Neuronal stem cell (in vitro differentiated cells): Measurements from ENCODE around the gene GNG4.
A peak's percentile ranks its signal among the peaks of the same experiment; 100 is the strongest.

Experiments
- DNase-seq: peaks from one replicate; pipeline ENCODE4 v3.0.0-alpha.2; 2013; ENCODE audit warnings: low spot score
- H2AFZ ChIP-seq: one replicate; pipeline ENCODE4 v1.6.1; 2013; ENCODE audit warnings: mild to moderate bottlenecking, low read length, inconsistent platforms
- H2AK5ac ChIP-seq: 2 replicates; pipeline ENCODE4 v1.6.1; 2013; ENCODE audit warnings: low read depth, mild to moderate bottlenecking, inconsistent platforms, low read length, moderate library complexity, mixed read lengths
- H2BK120ac ChIP-seq: 2 replicates; pipeline ENCODE4 v1.6.1; 2013; ENCODE audit warnings: low read depth, mild to moderate bottlenecking, inconsistent platforms, low read length, moderate library complexity, mixed read lengths
- H2BK12ac ChIP-seq: one replicate; pipeline ENCODE4 v1.6.1; 2013; ENCODE audit warnings: low read length, inconsistent platforms
- H2BK15ac ChIP-seq: 2 replicates; pipeline ENCODE4 v1.6.1; 2013; ENCODE audit warnings: mild to moderate bottlenecking, low read length, inconsistent platforms, mixed read lengths
- H2BK5ac ChIP-seq: one replicate; pipeline ENCODE4 v1.6.1; 2013; ENCODE audit warnings: inconsistent platforms, mild to moderate bottlenecking, low read length, moderate library complexity
- H3K14ac ChIP-seq: one replicate; pipeline ENCODE4 v1.6.1; 2013; ENCODE audit warnings: low read length, inconsistent platforms
- H3K18ac ChIP-seq: 2 replicates; pipeline ENCODE4 v1.6.1; 2013; ENCODE audit warnings: low read length, inconsistent platforms
- H3K23ac ChIP-seq: 2 replicates; pipeline ENCODE4 v1.6.1; 2013; ENCODE audit warnings: low read depth, mild to moderate bottlenecking, mixed read lengths, low read length, inconsistent platforms; ENCODE audit not compliant: poor library complexity
- H3K27ac ChIP-seq: replicated peaks from 3 replicates; pipeline ENCODE4 v1.5.1; 2013; ENCODE audit warnings: low read length, inconsistent platforms
- H3K27me3 ChIP-seq, 3 experiments: 2 replicates each; pipeline ENCODE4 v1.6.1; 2013; ENCODE audit warnings: low read length in 3 of 3, mild to moderate bottlenecking in 2 of 3, inconsistent platforms in 1 of 3, low read depth in 1 of 3, mixed read lengths in 1 of 3, moderate library complexity in 1 of 3; ENCODE audit not compliant: control insufficient read depth in 3 of 3, insufficient read depth in 3 of 3
- H3K36me3 ChIP-seq, 2 donors: replicated peaks in 1 of 2; 2 replicates each; pipeline ENCODE4 v1.6.1; 2013; ENCODE audit warnings: low read length in 2 of 2; ENCODE audit not compliant: control insufficient read depth in 2 of 2, insufficient read depth in 2 of 2
- H3K4ac ChIP-seq: 2 replicates; pipeline ENCODE4 v1.6.1; 2013; ENCODE audit warnings: inconsistent platforms, mild to moderate bottlenecking, low read length, moderate library complexity
- H3K4me1 ChIP-seq, 2 donors: 1 replicate in 1 of 2; 2 replicates in 1 of 2; pipeline ENCODE4 v1.6.1; 2013; ENCODE audit warnings: low read length in 2 of 2, low read depth in 1 of 2; ENCODE audit not compliant: control insufficient read depth in 2 of 2, insufficient read depth in 1 of 2
- H3K4me2 ChIP-seq: one replicate; pipeline ENCODE4 v1.6.1; 2013; ENCODE audit warnings: mild to moderate bottlenecking, low read length, inconsistent platforms; ENCODE audit not compliant: insufficient read depth, poor library complexity, severe bottlenecking
- H3K4me3 ChIP-seq, 2 donors: 2 replicates each; pipeline ENCODE4 v1.5.1; 2013; ENCODE audit warnings: low read length in 2 of 2, mild to moderate bottlenecking in 2 of 2, inconsistent platforms in 1 of 2, moderate library complexity in 1 of 2
- H3K79me1 ChIP-seq: one replicate; pipeline ENCODE4 v1.6.1; 2013; ENCODE audit warnings: low read depth, mild to moderate bottlenecking, inconsistent platforms, low read length, moderate library complexity
- H3K9ac ChIP-seq: one replicate; pipeline ENCODE4 v1.6.1; 2013; ENCODE audit warnings: mild to moderate bottlenecking, low read depth, low read length, inconsistent platforms; ENCODE audit not compliant: poor library complexity
- H3K9me3 ChIP-seq, 2 donors: replicated peaks in 1 of 2; 2 replicates each; pipeline versions ENCODE3 to v1.6.1; 2013; ENCODE audit warnings: low read length in 2 of 2, mild to moderate bottlenecking in 2 of 2, inconsistent platforms in 1 of 2, low read depth in 1 of 2, mixed read lengths in 1 of 2, moderate library complexity in 1 of 2; ENCODE audit not compliant: control insufficient read depth in 2 of 2, insufficient read depth in 1 of 2
- H4K8ac ChIP-seq: one replicate; pipeline ENCODE4 v1.6.1; 2013; ENCODE audit warnings: low read depth, mild to moderate bottlenecking, inconsistent platforms, low read length, moderate library complexity
- H4K91ac ChIP-seq: one replicate; pipeline ENCODE4 v1.6.1; 2013; ENCODE audit warnings: low read length, low read depth, mild to moderate bottlenecking, inconsistent platforms; ENCODE audit not compliant: poor library complexity
- WGBS, 2 donors: extraction: QIAGEN DNeasy Blood & Tissue Kit; methylation state at CpG; one replicate each; pipeline ENCODE4 v1.1.7; 2013; ENCODE audit warnings: missing lambda C conversion rate in 2 of 2, mixed read lengths in 1 of 2; ENCODE audit not compliant: insufficient read length in 2 of 2, insufficient replicate concordance in 1 of 2; ENCODE audit errors: extremely low coverage in 2 of 2; 5-methylcytosine and 5-hydroxymethylcytosine counted together

Gene GNG4

GRCh38 chr1:235642011-235642942 lies 7.3 kb downstream of the GNG4 start:
- Histone ChIP-seq H3K4ac (no peak overlapping the region), H2AK5ac (peak overlapping the region; percentile 8), H3K4me3 (no peak overlapping the region), H2AFZ (no peak overlapping the region), H3K36me3 (peaks cover 0 to 11% of the 10 kb centered on the region in 2 donors), H2BK15ac (no peak overlapping the region), H3K9ac (no peak overlapping the region), H3K4me2 (no peak overlapping the region), H3K27ac (no peak overlapping the region), H3K9me3 (peaks cover 0 to 6% of the 10 kb centered on the region in 2 donors), H2BK120ac (no peak overlapping the region), H4K91ac (no peak overlapping the region), H4K8ac (no peak overlapping the region), H3K79me1 (no peaks in the 10 kb centered on the region), H3K14ac (no peak overlapping the region), H3K23ac (peak overlapping the region; percentile 58), H2BK5ac (no peak overlapping the region), H3K27me3 (peaks cover 0 to 2% (median 0%) of the 10 kb centered on the region in 3 experiments), H2BK12ac (no peak overlapping the region), H3K4me1 (peaks cover 3 to 26% of the 10 kb centered on the region in 2 donors), H3K18ac (peak overlapping the region; percentile 49)
- no CpG with 5 or more reads among the region's 47 CpGs for WGBS, 2 donors
- no peak for DNase-seq

DNA sequence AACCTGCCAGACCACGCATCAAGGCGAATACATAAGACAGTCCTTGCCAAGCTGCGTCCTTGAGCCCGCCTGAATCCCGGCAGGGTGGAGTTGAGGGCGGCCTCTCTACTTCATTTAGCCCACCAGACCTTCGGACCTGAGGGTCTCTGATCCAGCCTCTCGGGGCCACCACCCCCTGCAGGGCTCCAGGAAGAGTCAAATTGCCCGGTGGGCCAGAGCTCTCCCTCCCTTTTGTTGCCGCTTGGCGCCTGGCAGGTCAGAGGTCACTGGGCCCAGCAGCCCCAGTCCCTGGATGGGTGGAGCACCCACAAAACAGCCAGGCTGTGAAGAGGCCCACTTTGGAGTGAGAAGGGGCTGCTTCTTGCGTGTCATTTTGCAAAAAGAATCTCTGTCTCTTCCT lies 9.0 kb downstream of the GNG4 start:
- no CpG with 5 or more reads among the region's 12 CpGs for WGBS, 2 donors
- Histone ChIP-seq H2AFZ (no peak overlapping the region), H3K36me3 (peaks cover 0 to 11% of the 10 kb centered on the region in 2 donors), H3K79me1 (no peaks in the 10 kb centered on the region), H3K4me1 (peaks cover 3 to 18% of the 10 kb centered on the region in 2 donors), H3K4ac (no peak overlapping the region), H3K9me3 (peaks cover 0 to 6% of the 10 kb centered on the region in 2 donors), H3K4me3 (no peak overlapping the region), H3K9ac (no peak overlapping the region), H3K18ac (no peak overlapping the region), H2BK120ac (no peak overlapping the region), H3K27ac (no peak overlapping the region), H2BK5ac (no peak overlapping the region), H3K23ac (no peak overlapping the region), H2BK12ac (no peak overlapping the region), H3K27me3 (peaks cover 0 to 2% (median 0%) of the 10 kb centered on the region in 3 experiments), H4K91ac (no peak overlapping the region), H3K4me2 (no peak overlapping the region), H3K14ac (no peak overlapping the region), H2AK5ac (no peak overlapping the region), H4K8ac (no peak overlapping the region), H2BK15ac (no peak overlapping the region)
- no peak for DNase-seq

DNA sequence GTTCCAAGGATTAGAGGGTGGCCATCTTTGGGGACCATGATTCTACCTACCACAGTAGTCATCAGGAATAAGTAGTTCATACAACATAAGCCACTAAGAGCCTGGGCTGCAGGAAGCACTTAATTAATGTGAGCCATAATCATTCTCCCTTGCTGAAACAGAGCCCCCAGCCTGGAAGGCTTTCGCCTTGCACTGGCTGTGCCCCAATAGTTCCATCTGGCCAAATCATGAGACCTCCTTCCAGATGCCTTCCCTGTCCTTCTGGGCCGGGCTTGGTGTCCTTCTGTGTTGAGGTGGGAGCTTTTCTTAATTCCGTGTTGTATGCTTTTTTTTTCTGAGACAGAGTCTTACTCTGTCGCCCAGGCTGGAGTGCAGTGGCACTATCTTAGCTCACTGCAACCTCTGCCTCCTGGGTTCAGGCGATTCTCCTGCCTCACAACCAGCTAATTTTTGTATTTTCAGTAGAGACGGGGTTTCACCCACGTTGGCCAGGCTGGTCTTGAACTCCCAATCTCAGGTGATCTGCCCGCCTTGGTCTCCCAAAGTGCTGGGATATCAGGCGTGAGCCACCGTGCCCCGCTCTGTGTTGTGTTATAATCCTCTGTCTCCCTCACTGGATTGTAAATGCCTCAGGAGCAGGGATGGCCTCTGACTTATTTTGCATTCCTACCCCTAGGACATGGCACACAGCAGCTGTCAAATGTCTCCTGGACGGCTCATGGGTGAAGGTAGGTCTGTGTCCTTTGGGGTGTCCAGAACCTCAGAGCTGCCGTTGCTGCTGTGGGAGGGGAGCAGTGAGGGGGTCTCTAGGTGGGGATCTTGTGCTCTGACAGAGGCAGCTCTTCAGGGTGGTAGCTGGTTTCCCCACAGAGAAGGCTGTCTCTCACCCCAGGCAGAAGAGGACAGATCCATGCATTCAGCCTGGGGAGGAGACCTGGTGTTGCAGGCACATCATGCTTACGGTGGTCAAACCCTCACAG lies 10.1 kb downstream of the GNG4 start:
- Histone ChIP-seq H4K91ac (no peak overlapping the region), H3K4me2 (no peak overlapping the region), H3K27ac (no peak overlapping the region), H2BK120ac (no peak overlapping the region), H3K4me3 (no peak overlapping the region), H2BK5ac (no peak overlapping the region), H3K14ac (no peak overlapping the region), H3K4ac (no peak overlapping the region), H3K18ac (no peak overlapping the region), H3K23ac (no peak overlapping the region), H4K8ac (no peak overlapping the region), H3K36me3 (peaks cover 0 to 5% of the 10 kb centered on the region in 2 donors), H3K9me3 (peaks cover 0 to 6% of the 10 kb centered on the region in 2 donors), H2BK12ac (no peak overlapping the region), H2AFZ (no peak overlapping the region), H2AK5ac (no peak overlapping the region), H3K79me1 (no peaks in the 10 kb centered on the region), H3K9ac (no peak overlapping the region), H2BK15ac (no peak overlapping the region), H3K27me3 (peaks cover 0 to 2% (median 0%) of the 10 kb centered on the region in 3 experiments), H3K4me1 (peaks cover 3 to 11% of the 10 kb centered on the region in 2 donors)
- WGBS, 2 donors: no CpG with 5 or more reads among the region's 14 CpGs
- no peak for DNase-seq
